ENCODE results near the gene SLC17A9.

The SLC17A9 gene

GRCh38 chr20:63003546-63003945 is 51.0 kb downstream of the SLC17A9 start:
- no peak for DNase-seq (ENCODE audit: low read depth)

- no peak for DNase-seq (ENCODE audit: low read depth)
These were observed 52.3 kb downstream of the SLC17A9 start for GRCh38 chr20:63004607-63005364.

GRCh38 chr20:63005365-63005861 is 52.9 kb downstream of the SLC17A9 start:
- DNase-seq (ENCODE audit: low read depth) = peak; percentile 19

GRCh38 chr20:63005862-63006539 is 53.5 kb downstream of the SLC17A9 start:
- no peak for DNase-seq (ENCODE audit: low read depth)

- no peak for DNase-seq (ENCODE audit: low read depth)
These were observed 54.2 kb downstream of the SLC17A9 start, which contains the start of gene BHLHE23 for GRCh38 chr20:63006540-63007359. Gene BHLHE23, minus strand, starts transcription at chr20:63006964. Its CDS starts 190 bp downstream, at chr20:63006774.

GRCh38 chr20:63007360-63007645 is 54.8 kb downstream of the SLC17A9 start:
- no peak for DNase-seq (ENCODE audit: low read depth)

- no peak for DNase-seq (ENCODE audit: low read depth)
These were observed 55.4 kb downstream of the SLC17A9 start for GRCh38 chr20:63007646-63008488.

- no peak for DNase-seq (ENCODE audit: low read depth)
These were observed 56.1 kb downstream of the SLC17A9 start for GRCh38 chr20:63008541-63009044.

GRCh38 chr20:63009045-63009961 is 56.8 kb downstream of the SLC17A9 start:
- peak; percentile 74 for DNase-seq (ENCODE audit: low read depth)

- peak; percentile 27 for DNase-seq (ENCODE audit: low read depth)
These were observed 57.7 kb downstream of the SLC17A9 start for GRCh38 chr20:63009988-63010769.

- no peak for DNase-seq (ENCODE audit: low read depth)
These were observed 59.3 kb downstream of the SLC17A9 start for GRCh38 chr20:63011798-63012197.

- no peak for DNase-seq (ENCODE audit: low read depth)
These were observed 60.7 kb downstream of the SLC17A9 start for GRCh38 chr20:63013207-63013606.

GRCh38 chr20:63014287-63014686 is 61.8 kb downstream of the SLC17A9 start:
- DNase-seq (ENCODE audit: low read depth) = no peak

GRCh38 chr20:63014710-63015109 is 62.2 kb downstream of the SLC17A9 start:
- DNase-seq (ENCODE audit: low read depth) = no peak

- no peak for DNase-seq (ENCODE audit: low read depth)
These were observed 62.7 kb downstream of the SLC17A9 start for GRCh38 chr20:63015147-63015661.

GRCh38 chr20:63015662-63016361 is 63.3 kb downstream of the SLC17A9 start:
- DNase-seq (ENCODE audit: low read depth) = no peak

GRCh38 chr20:63016514-63017075 is 64.1 kb downstream of the SLC17A9 start:
- DNase-seq (ENCODE audit: low read depth) = no peak

GRCh38 chr20:63017076-63017825 is 64.7 kb downstream of the SLC17A9 start:
- no peak for DNase-seq (ENCODE audit: low read depth)
